GM19438 (cell line): ENCODE measurements around the gene SLC25A26.

ENCODE experiments used
- ATAC-seq: cut with Tn5 transposase; IDR thresholded peaks from one replicate; pipeline ENCODE4 v1.9.1; 2021; ENCODE audit warnings: low read depth; ENCODE audit not compliant: unreplicated experiment

The SLC25A26 gene

GRCh38 chr3:66366747-66367146 lies 145.9 kb downstream of the SLC25A26 start:
- ATAC-seq: no peak

- no peak for ATAC-seq
Observed at GRCh38 chr3:66367979-66368378, 147.2 kb downstream of the SLC25A26 start.

- ATAC-seq: no peak
Observed at GRCh38 chr3:66370179-66370578, 149.4 kb downstream of the SLC25A26 start.

GRCh38 chr3:66371432-66371831 lies 150.6 kb downstream of the SLC25A26 start:
- no peak for ATAC-seq

DNA sequence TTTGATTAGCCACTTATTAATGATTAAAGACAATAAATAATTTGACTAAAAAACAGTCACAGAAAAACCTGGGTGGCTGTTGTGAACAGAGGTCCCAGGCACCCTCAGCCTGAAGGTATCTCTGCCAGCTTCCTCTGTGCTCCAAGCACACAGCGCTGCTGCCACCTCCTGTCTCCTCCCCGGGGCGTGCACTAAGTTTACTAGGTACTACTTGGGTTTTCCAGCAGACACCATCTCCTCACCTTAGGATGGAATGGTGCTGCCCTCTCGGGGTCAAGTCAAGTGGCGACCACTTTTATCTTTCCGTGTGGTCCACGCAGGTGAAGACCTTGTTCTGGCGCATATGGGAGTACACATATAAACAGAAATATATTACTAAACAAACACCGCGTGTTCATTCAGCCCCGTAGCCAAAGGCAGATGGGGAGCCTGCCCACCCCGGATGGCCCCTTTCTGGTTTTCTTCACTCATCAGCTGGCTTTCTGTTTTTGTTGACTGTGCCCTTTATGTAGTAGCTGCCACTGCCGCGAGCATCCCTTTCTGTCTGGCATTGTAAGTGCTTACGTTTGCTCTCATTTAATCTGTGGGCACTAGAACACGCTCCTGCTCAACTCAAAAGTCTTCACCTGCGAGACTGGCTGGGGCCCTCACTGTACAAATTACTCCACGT lies 152.0 kb downstream of the SLC25A26 start:
- ATAC-seq: no peak

DNA sequence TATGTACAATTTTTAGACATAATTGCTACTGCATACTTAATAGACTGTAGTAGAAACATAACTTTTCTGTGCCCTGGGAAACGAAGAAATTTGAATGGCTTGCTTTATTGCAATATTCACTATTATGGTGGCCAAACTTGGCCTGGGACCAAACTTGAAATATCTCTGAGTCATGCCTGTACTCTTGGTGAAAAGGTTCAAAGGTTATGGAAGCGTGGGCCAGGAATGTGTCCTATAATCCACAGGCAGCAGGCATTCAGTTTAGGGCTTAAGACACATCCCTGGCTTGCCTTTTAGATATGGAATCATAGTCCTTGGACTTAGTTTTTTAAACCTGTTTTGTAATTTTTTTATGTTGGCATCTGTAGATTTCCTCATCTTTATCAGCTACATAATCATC lies 155.8 kb downstream of the SLC25A26 start:
- ATAC-seq: no peak

DNA sequence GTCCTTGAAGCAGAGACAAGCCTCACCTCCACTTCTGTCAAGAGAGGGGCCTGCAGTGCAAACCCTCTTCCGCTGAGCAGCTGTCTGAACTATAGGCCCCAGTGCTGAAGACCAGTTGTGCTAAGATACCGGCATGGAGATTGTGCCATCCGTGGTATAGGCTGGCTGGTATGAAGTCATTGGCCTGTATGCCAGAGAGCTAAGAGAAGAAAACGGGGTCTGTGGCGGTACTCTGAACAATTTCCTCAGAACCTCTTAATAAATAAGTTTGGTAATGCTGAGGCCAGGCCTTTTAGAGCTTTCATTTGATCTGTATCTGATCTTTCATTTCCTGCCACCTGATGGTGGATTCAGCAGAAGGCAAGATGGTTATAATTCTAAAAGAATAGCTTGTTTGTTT lies 157.0 kb downstream of the SLC25A26 start:
- ATAC-seq: no peak

DNA sequence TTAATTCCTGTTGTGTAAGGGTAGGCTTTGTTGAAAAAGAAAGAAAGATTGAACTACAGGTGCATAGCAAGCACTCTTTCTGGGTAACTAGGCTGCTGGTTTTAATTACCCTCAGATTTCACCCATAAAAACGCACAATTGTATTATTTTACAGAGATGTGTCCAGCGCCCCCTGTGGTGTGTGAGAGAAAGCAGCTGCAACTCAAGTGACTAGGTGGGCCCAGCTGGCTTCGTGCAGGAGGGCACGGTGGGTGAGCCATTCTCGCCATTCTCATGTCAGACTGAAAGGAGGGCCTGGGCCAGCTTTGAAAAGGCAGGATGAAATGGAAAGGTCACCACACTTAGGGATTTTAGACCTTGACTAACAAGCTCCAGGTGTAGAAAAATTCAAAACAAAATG lies 157.5 kb downstream of the SLC25A26 start:
- ATAC-seq: no peak

- ATAC-seq: no peak
Observed at GRCh38 chr3:66379565-66379964, 158.8 kb downstream of the SLC25A26 start.

DNA sequence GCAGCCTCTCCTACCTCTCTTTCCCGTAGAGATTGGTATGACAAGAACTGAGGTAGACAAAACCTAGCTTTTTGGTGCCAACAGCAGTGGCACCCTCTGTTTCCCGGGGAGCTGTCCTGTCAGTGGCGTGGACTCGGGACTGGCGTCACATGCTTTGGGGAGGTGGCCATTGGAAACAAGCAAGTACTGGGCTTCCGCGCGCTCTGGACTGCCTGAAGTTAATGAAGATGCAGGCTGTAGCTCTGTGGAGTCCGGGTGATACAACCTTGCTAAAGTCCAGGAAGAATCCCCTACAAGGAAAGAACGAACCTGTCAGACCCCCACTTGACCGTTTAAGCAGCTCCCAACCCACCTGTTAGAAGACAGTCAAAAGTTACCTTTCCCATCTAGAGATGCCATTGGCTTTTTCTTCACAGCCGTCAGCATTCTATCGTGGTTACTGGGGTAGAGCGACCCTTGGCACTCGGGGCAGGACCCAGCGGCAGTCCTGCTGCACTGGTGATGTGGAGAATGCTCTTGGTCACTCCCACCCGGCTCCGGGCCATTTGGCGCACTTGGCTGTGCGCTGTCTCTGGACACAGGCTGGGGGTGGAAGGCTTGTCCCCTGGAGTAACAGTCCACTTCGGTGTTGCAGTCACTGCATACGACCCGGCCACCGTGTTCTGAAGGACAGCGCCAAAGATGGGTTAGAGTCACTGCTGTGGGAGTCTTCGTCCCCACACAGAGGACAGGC lies 159.6 kb downstream of the SLC25A26 start:
- no peak for ATAC-seq

DNA sequence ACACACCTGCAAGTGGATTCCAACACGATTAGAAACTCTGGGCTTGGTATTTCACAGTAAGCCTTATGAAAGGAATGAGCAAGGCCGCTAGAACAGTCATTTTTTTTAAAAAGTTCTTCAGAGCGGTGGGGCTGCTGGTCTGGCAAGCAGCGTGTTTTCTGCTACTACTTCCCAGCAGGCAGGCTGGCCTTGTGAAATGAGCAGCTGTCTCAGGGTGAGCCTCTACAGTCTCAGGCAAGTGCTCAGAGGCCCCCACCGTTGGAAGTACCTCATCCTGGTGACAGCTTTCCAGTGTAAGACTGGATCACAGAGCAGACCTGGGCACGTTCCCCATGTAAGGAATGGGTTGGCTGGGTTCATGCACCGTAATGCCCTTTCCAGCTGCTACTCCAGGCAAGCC lies 160.8 kb downstream of the SLC25A26 start:
- no peak for ATAC-seq

GRCh38 chr3:66382142-66382541 lies 161.3 kb downstream of the SLC25A26 start:
- ATAC-seq: no peak

DNA sequence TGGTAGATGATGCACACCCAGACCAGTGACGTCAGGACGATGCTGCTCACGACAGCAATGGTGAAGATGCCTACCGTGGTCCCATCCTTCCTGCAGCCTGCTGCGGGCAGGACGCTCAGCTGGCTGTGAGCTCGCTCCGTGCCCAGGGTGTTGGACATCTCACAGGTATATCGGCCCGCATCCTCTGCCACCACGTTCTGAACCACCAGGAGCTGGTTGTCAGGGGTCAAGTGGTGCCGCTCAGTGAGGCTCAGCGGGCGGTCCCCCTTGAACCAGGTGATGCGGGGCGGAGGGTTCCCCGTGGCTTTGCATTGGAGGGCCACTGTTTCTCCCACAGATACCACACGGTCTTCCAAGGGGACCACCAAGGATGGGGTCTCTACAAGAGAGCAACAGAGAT lies 162.2 kb downstream of the SLC25A26 start:
- no peak for ATAC-seq

DNA sequence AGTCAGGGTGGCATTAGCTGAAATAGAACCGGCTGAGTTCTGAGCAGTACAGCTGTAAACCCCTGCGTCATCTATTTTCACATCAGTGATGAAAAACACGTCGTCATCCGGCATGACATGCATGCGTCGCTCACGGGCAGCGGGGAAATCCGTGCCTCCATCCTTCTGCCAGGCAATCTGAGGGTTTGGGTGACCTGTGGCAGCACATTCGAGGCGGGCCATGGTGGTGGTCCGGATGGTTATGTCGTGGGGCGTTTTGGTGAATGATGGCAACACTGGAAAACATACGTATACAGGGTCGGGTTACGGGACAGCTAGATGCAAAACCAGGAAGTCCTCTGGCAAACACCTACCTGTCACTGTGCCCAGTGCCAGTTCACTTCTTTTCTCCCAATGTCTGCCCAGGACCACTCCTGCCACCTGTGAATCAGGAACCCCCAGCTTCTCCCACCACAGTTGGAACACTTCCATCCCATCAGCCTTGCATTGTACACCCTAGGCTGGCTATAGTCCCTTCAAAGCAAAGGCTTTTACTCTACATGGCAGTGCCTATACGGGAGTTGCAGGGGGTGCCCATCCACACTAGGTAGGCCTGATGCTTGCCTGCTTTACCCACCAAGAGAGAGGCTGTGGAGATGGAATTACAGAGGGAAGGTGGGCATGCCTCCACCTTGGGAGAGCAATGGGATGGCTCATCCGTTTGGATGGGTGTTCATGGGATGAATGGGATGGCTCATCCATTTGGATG lies 163.4 kb downstream of the SLC25A26 start:
- no peak for ATAC-seq

GRCh38 chr3:66385066-66385465 lies 164.3 kb downstream of the SLC25A26 start:
- ATAC-seq: no peak

GRCh38 chr3:66386011-66386924 lies 165.5 kb downstream of the SLC25A26 start:
- peak; percentile 82 for ATAC-seq

DNA sequence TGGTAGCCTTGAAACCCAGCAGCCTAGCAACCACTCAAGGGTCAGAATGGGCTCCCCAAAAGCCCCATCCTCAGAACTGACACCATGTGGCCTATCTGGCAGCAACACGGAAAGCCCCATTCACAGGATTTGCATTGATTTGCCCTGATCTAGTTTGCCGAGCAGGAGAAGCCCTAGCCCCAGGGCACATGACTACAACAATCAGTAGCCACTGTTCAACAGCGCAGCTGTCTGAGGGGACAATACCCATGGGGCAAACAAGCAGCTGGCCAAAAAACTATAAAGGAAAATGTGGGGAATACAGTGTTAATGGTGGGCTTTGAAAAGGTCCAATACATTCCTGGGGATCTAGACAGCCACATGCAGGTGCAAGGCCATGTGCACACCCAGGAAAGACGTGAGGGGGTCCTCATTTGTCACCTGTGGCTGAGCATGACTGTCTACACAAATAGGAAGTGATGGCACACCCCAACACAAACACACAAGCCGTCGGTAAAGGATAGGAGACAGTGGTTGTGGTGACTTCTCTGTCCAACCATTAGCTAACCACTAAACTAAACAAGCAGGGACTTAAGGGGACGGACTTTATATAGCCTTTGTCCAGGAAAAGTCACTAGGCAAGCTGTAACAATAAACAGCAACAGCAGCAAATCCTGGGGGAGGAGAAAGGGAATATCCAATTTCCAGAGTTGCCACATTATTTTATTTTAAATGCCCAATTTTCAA lies 166.3 kb downstream of the SLC25A26 start:
- peak; percentile 25 for ATAC-seq

DNA sequence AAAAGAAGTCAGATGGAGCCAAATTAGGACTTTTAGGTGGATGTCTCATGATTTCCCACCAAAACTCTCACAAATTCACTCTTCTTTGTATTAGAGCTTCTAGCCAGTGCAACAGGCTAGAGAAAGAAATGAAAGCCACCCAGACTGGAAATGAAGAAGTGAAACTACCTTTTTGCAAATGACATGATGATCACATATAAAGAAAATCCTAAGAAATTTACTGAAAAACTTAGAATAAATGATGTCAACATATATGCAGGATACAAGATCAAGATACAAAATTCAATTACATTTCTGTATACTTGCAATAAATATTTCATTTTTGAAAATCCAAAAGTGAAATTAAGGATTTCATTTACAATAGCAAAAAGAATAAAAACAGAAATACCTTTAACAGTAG lies 169.2 kb downstream of the SLC25A26 start:
- no peak for ATAC-seq

DNA sequence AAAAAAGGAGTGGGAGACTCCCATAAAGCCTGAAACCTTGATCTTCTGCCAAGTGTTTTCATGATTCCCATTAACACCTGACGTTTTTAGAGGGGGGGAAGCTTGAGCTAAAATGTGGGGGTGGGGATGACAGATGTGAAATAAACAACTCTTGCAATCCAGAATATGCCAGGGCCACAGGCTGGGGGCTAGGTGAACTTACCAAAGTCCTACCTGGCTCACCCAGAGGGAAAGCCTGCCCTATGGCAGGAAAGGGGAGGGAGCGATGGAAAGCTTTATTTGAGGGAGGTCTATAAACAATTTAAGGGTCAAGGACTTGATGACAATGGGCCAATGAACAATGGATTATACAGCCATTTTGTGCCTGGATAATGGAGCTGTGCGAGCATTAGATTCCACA lies 171.7 kb downstream of the SLC25A26 start:
- no peak for ATAC-seq

DNA sequence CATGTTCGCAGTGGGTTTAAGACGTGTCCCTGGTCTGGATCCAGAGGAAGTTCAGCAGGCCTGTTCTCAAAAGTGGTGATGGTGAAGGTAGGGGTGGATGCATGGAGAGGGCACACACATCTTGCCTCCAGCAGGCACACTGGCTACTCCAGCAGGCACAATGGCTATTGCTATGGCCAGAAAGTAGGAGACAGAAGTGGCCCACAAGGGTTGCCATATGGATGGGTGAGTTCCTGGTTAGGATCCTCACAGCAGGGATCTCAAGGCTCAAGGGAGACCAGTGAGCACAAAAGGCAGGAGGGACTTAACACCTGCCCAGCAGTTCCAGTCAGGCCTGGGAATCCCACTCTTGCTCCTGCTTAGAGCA lies 172.1 kb downstream of the SLC25A26 start:
- ATAC-seq: no peak
